ENCODE measurements around the gene ALKBH4.
"Not testable (repeated sequence)": the region's sequence is repeated elsewhere in the genome, so short reads cannot be mapped to it uniquely, and the experiment has no call there.

ALKBH4 gene

DNA sequence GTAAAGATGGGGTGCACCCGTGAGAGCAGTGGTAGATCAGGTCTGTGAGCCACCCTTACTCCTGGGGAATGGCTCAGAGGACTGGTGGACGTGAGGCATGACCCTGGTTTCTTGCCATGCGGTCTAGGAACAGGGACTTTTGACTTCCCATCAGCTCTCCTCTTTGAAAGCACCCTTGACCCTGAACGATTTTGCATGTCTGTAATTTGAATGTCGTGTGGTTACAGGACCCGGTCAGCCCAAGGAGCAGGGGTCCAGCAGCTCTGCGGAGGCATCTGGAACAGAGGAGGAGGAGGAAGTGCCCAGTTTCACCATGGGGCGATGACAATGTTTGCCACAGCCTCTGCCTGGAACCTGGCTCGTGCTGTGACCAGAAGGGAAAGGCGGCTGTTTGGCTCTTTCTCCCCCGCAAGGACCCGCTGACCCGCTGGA is 39.9 kb downstream of the ALKBH4 start:
- DNase-seq, result no peak

DNA sequence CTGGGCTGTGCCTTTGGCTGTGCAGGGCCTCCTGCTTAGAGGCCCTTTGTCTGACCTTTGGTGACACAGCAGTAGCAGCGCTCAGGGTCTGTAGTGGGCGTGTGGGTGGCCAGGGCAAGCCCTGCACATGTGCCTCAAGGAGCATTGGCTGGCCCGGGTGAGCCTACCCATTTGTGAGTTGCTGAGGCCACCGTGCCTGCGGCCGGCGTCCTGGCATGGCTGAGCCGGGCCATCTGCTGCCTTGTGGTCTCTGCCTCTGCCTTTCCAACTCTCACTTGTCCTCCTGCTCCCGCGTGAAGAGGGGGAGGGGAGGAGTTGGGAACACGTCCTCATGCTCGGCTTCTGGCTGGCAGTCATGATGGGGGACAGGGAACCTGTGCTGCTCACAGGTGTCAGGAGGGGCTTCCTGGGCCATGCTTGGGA is 40.5 kb downstream of the ALKBH4 start:
- DNase-seq, result no peak

DNA sequence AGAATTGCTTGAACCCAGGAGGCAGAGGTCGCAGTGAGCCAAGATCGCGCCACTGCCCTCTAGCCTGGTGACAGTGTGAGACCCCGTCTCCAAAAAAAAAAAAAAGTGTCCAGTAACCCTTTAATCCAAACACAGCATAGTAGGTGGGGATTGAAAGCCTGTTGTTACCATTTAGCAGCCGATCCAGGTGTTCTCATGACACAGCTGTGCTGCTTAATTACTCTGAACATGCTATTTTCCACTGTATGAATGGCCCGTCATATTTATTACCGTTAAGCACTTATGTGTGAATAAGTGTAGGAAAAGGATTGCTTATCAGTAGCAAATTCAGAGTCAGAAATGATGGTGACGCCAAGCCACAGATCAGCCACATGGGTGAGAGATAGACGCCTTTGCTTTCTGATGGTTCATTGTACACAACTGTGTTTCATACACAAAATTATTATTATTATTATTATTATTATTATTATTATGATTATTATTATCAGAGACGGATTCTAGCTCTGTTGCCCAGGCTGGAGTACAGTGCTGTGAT is 42.9 kb downstream of the ALKBH4 start:
- DNase-seq, result no peak

- DNase-seq, result no peak
These were observed 46.1 kb downstream of the ALKBH4 start for GRCh38 chr7:102418592-102418991.

GRCh38 chr7:102417105-102417504 is 47.6 kb downstream of the ALKBH4 start:
- DNase-seq, result no peak

- no peak for DNase-seq
These were observed 48.3 kb downstream of the ALKBH4 start for GRCh38 chr7:102416406-102416805.

DNA sequence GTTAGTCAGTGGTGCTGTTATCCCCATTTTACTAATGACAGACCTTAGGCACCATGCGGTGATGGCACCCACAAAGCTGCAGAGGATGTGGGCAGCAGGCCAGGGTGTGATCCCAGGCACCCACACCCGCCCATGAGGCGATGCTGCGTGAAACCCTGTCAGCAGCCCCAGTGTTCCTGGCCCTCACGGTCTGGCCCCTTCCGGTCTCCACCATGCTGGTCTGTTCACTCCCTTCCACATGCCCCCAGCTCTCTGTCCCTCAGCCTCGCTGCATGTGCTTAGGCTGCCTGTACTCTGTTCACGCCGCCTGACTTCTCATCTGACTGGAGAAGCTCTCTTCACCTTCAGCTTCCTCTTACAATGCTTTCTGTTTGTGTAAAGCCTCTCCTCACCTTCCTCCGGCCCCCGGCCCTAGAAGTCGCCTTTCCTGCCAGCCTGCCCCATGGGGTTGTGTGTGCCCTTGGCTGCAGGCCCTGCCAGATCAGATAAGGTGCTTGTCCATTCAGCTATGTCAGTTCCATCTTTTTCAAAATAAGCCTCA is 48.9 kb downstream of the ALKBH4 start:
- no peak for DNase-seq

GRCh38 chr7:102413611-102414010 is 51.1 kb downstream of the ALKBH4 start:
- no peak for DNase-seq

DNA sequence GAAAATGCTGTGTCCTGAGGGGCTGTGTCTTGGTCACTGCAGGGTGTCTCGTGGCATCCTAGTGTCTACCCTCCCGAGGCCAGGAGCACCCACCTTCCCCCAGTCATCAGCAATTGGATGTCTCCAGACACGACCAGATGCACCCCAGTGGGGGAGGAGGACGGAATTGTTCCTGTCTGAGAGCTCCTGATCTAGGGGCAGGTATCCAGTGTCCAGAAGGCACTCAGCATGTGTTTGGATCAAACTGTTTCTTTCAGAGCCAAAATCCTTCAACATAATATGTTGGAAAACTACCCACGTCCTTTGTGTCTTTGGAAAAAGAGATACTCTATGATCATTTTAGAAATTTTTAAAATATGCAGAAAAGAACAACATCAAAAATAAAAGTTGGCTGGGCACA is 51.6 kb downstream of the ALKBH4 start:
- no peak for DNase-seq

DNA sequence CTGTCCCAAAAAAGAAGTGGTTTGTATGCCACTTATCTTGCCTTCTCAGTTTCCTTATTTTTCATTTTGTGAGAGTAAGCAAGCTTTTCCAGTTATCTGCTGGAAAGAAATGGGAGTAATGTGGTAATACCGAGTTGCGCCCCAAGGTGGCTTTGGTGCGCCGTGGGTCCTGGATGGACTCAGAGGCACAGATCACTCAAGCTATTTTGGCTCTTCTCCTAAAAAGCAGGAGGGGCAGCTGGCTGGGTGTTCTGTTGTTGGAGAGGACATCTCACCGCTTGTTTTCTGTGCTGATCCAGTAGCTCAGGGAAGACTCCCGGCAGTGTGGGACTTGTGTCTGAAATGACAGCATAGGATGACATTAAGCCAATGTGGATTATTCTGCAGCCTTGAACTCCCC is 52.1 kb downstream of the ALKBH4 start:
- no peak for DNase-seq

GRCh38 chr7:102410918-102411317 is 53.7 kb downstream of the ALKBH4 start:
- DNase-seq, result no peak

GRCh38 chr7:102410123-102410522 is 54.5 kb downstream of the ALKBH4 start:
- DNase-seq, result no peak

DNA sequence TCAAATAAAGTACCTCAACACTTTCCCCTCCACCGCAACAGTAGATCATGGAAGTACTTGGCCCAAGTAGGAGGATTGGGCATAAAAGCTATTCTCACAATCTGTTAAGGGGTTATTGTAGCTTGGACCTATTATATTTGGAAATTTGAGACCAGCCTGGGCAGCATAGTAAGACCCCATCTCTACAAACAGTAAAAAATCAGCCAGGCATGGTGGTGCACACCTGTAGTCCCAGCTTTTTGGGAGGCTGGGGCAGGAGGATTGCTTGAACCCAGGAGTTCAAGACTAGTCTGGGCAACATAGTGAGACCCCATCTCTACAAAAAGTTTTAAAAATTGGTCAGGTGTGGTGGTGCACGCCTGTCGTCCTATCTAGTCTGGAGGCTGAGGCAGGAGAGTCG is 55.3 kb downstream of the ALKBH4 start:
- no peak for DNase-seq

- DNase-seq, result not testable (repeated sequence)
These were observed 56.1 kb downstream of the ALKBH4 start for GRCh38 chr7:102408530-102408929.

DNA sequence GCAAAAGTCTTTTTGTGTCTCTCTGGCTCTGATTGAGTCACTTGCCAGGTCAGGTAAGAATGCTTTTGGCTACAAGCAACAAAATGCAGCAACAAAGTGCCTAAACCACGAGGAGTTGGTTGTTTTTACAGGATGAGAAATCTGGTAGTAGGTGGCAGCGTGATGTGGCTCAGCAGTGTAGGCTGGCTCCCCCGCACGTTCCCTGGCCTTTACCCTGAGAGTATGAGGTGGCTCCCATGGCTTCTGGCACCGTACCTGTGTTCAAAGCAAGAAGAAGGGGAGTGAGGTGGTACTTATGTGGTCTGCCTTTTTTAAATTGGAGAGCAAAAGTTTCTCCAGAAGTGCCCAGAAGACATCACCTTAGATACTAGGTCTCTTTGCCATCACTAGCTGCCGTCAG is 56.8 kb downstream of the ALKBH4 start:
- no peak for DNase-seq
